GM23338 (cell line): ENCODE results near the gene OTOP2. TPM values are rescaled to one million over a fixed set of nuclear protein-coding genes. Genes with fewer than 3 reads are reported as not detected.

Experiments
- polyA plus RNA-seq: library from polyadenylated mRNA; unstranded; fragments of >200 nt; fragmentation: Nextera tagmentation; extraction: Ambion mirVana; gene quantifications from 2 replicates; pipeline ENCODE4 v1.2.1, GENCODE V29; 2016
- total RNA-seq: library from RNA; depleted of rRNA; stranded (reverse); fragments of >200 nt; shearing (Covaris generic); gene quantifications from 2 replicates; pipeline ENCODE4 v1.2.3, GENCODE V29; 2014; rRNA removed

The OTOP2 gene
- total and polyA plus RNA-seq, 2 experiments from 2014 or later: not detected

Other genes starting within 250 kb of the OTOP2 start
- gene CD300LF, start 211.3 kb upstream of the OTOP2 start, total RNA-seq: not detected in 2 replicates
- gene CD300LF, start 211.3 kb upstream of the OTOP2 start, polyA plus RNA-seq: not detected in 2 replicates
- 3.4 and 5.2 TPM in 2 replicates for gene RAB37, start 187.0 kb upstream of the OTOP2 start, total RNA-seq
- gene RAB37, start 187.0 kb upstream of the OTOP2 start, polyA plus RNA-seq: 3.3 and 3.6 TPM in 2 replicates
- gene NHERF1, start 175.6 kb upstream of the OTOP2 start, total RNA-seq: 85.8 and 100 TPM in 2 replicates
- 48.8 and 49.3 TPM in 2 replicates for gene NHERF1, start 175.6 kb upstream of the OTOP2 start, polyA plus RNA-seq
- 37.5 and 62.1 TPM in 2 replicates for gene NAT9, start 147.9 kb upstream of the OTOP2 start, total RNA-seq
- 30.7 and 37.3 TPM in 2 replicates for gene NAT9, start 147.9 kb upstream of the OTOP2 start, polyA plus RNA-seq
- 0.10 TPM in 1 of 2 replicates, not detected in the other for gene GRIN2C, start 64.4 kb upstream of the OTOP2 start, total RNA-seq
- 0.07 and 0.19 TPM in 2 replicates for gene GRIN2C, start 64.4 kb upstream of the OTOP2 start, polyA plus RNA-seq
- 33.1 and 34.5 TPM in 2 replicates for gene FDXR, start 51.3 kb upstream of the OTOP2 start, total RNA-seq
- gene FDXR, start 51.3 kb upstream of the OTOP2 start, polyA plus RNA-seq: 19.9 and 21.7 TPM in 2 replicates
- gene FADS6, start 30.6 kb upstream of the OTOP2 start, total RNA-seq: 0.73 and 1.6 TPM in 2 replicates
- gene FADS6, start 30.6 kb upstream of the OTOP2 start, polyA plus RNA-seq: 0.35 and 0.42 TPM in 2 replicates
- 1.7 and 3.5 TPM in 2 replicates for gene USH1G, start 1.0 kb upstream of the OTOP2 start, total RNA-seq
- 0.28 and 0.34 TPM in 2 replicates for gene USH1G, start 1.0 kb upstream of the OTOP2 start, polyA plus RNA-seq
- not detected in 2 replicates for gene OTOP3, start 11.6 kb downstream of the OTOP2 start, total RNA-seq
- gene OTOP3, start 11.6 kb downstream of the OTOP2 start, polyA plus RNA-seq: not detected in 2 replicates
- gene HID1, start 48.5 kb downstream of the OTOP2 start, total RNA-seq: 6.3 and 8.7 TPM in 2 replicates
- gene HID1, start 48.5 kb downstream of the OTOP2 start, polyA plus RNA-seq: 9.0 and 10.9 TPM in 2 replicates
- 34.4 and 35.8 TPM in 2 replicates for gene CDR2L, start 63.4 kb downstream of the OTOP2 start, total RNA-seq
- gene CDR2L, start 63.4 kb downstream of the OTOP2 start, polyA plus RNA-seq: 17.7 and 18.3 TPM in 2 replicates
- 38.0 and 48.5 TPM in 2 replicates for gene MRPL58, start 88.4 kb downstream of the OTOP2 start, total RNA-seq
- gene MRPL58, start 88.4 kb downstream of the OTOP2 start, polyA plus RNA-seq: 66.7 and 68.0 TPM in 2 replicates
- gene ATP5PD, start 122.7 kb downstream of the OTOP2 start, total RNA-seq: 240 and 244 TPM in 2 replicates
- 1,144 and 1,234 TPM in 2 replicates for gene ATP5PD, start 122.7 kb downstream of the OTOP2 start, polyA plus RNA-seq
- 24.3 and 30.0 TPM in 2 replicates for gene KCTD2, start 123.0 kb downstream of the OTOP2 start, total RNA-seq
- gene KCTD2, start 123.0 kb downstream of the OTOP2 start, polyA plus RNA-seq: 7.4 and 8.1 TPM in 2 replicates
- gene SLC16A5, start 163.7 kb downstream of the OTOP2 start, total RNA-seq: 30.1 and 40.0 TPM in 2 replicates
- gene SLC16A5, start 163.7 kb downstream of the OTOP2 start, polyA plus RNA-seq: 5.0 and 7.3 TPM in 2 replicates
- 4.5 and 5.6 TPM in 2 replicates for gene ARMC7, start 185.7 kb downstream of the OTOP2 start, total RNA-seq
- gene ARMC7, start 185.7 kb downstream of the OTOP2 start, polyA plus RNA-seq: 6.3 and 8.4 TPM in 2 replicates
- gene NT5C, start 207.5 kb downstream of the OTOP2 start, total RNA-seq: 91.7 and 122 TPM in 2 replicates
- 120 and 134 TPM in 2 replicates for gene NT5C, start 207.5 kb downstream of the OTOP2 start, polyA plus RNA-seq
- 249 and 278 TPM in 2 replicates for gene JPT1, start 230.2 kb downstream of the OTOP2 start, total RNA-seq
- 903 and 929 TPM in 2 replicates for gene JPT1, start 230.2 kb downstream of the OTOP2 start, polyA plus RNA-seq